HG03060 (cell line): ENCODE measurements around the gene VIT.

ENCODE experiments used
- ATAC-seq: cut with Tn5 transposase; IDR thresholded peaks from one replicate; pipeline ENCODE4 v1.9.1; 2021; ENCODE audit warnings: low read depth, moderate number of reproducible peaks; ENCODE audit not compliant: unreplicated experiment

The VIT gene

GRCh38 chr2:36756438-36756837 lies 59.9 kb downstream of the VIT start:
- ATAC-seq = no peak

GRCh38 chr2:36762764-36763490 lies 66.4 kb downstream of the VIT start:
- no peak for ATAC-seq

- ATAC-seq = no peak
Observed at GRCh38 chr2:36769106-36769505, 72.6 kb downstream of the VIT start.

- no peak for ATAC-seq
Observed at GRCh38 chr2:36770542-36771287, 74.2 kb downstream of the VIT start.

- ATAC-seq = no peak
Observed at GRCh38 chr2:36771671-36772070, 75.2 kb downstream of the VIT start.

- no peak for ATAC-seq
Observed at GRCh38 chr2:36773947-36774346, 77.4 kb downstream of the VIT start.

- no peak for ATAC-seq
Observed at GRCh38 chr2:36775261-36775660, 78.8 kb downstream of the VIT start.

- no peak for ATAC-seq
Observed at GRCh38 chr2:36775806-36776205, 79.3 kb downstream of the VIT start.

GRCh38 chr2:36777272-36777671 lies 80.8 kb downstream of the VIT start:
- no peak for ATAC-seq

- ATAC-seq = no peak
Observed at GRCh38 chr2:36777788-36778187, 81.3 kb downstream of the VIT start.

GRCh38 chr2:36779462-36779861 lies 83.0 kb downstream of the VIT start:
- no peak for ATAC-seq

- no peak for ATAC-seq
Observed at GRCh38 chr2:36780231-36780839, 83.8 kb downstream of the VIT start.

GRCh38 chr2:36781907-36782720 lies 85.6 kb downstream of the VIT start:
- ATAC-seq = no peak

- ATAC-seq = no peak
Observed at GRCh38 chr2:36783246-36783645, 86.7 kb downstream of the VIT start.

GRCh38 chr2:36785179-36785795 lies 88.8 kb downstream of the VIT start:
- ATAC-seq = peak; percentile 61

- no peak for ATAC-seq
Observed at GRCh38 chr2:36789181-36789804, 92.8 kb downstream of the VIT start.

GRCh38 chr2:36792951-36793350 lies 96.4 kb downstream of the VIT start:
- ATAC-seq = no peak

- ATAC-seq = no peak
Observed at GRCh38 chr2:36797324-36798070, 101.0 kb downstream of the VIT start.

- ATAC-seq = no peak
Observed at GRCh38 chr2:36798724-36799123, 102.2 kb downstream of the VIT start.
